Ishikawa (cell line): Measurements from ENCODE around the gene RPS21.

Experiments
- CEBPB ChIP-seq: IDR thresholded peaks from 2 replicates; pipeline ENCODE4 v1.6.1; 2012
- CREB1 ChIP-seq: IDR thresholded peaks from 2 replicates; pipeline ENCODE4 v1.6.1; 2012; ENCODE audit warnings: low read depth
- EGR1 ChIP-seq: IDR thresholded peaks from 2 replicates; pipeline ENCODE4 v1.6.1; 2012
- EP300 ChIP-seq: IDR thresholded peaks from 2 replicates; pipeline ENCODE4 v1.6.1; 2012; ENCODE audit warnings: borderline replicate concordance
- FOXM1 ChIP-seq: IDR thresholded peaks from 2 replicates; pipeline ENCODE4 v1.6.1; 2012; ENCODE audit warnings: low read depth, borderline replicate concordance
- MAX ChIP-seq: IDR thresholded peaks from 2 replicates; pipeline ENCODE4 v1.6.1; 2012
- NFIC ChIP-seq: IDR thresholded peaks from 2 replicates; pipeline ENCODE4 v1.6.1; 2012
- RAD21 ChIP-seq: IDR thresholded peaks from 2 replicates; pipeline ENCODE4 v1.6.1; 2012; ENCODE audit warnings: low read depth
- REST ChIP-seq: IDR thresholded peaks from 2 replicates; pipeline ENCODE4 v1.6.1; 2012; ENCODE audit warnings: low read depth, mild to moderate bottlenecking
- TAF1 ChIP-seq: IDR thresholded peaks from 2 replicates; pipeline ENCODE4 v1.6.1; 2012; ENCODE audit warnings: low read depth, mild to moderate bottlenecking
- TCF12 ChIP-seq: IDR thresholded peaks from 2 replicates; pipeline ENCODE4 v1.6.1; 2012; ENCODE audit warnings: low read depth
- TEAD4 ChIP-seq: IDR thresholded peaks from 2 replicates; pipeline ENCODE4 v1.6.1; 2012
- USF1 ChIP-seq: IDR thresholded peaks from 2 replicates; pipeline ENCODE4 v1.6.1; 2012
- YY1 ChIP-seq: IDR thresholded peaks from 2 replicates; pipeline ENCODE4 v1.6.1; 2012; ENCODE audit warnings: low read depth
- ZBTB7A ChIP-seq: IDR thresholded peaks from 2 replicates; pipeline ENCODE4 v1.6.1; 2012; ENCODE audit warnings: low read depth

RPS21 gene

GRCh38 chr20:62429455-62430310 lies 42.8 kb downstream of the RPS21 start:
- no peak for TF ChIP-seq EGR1
- no peak for TF ChIP-seq REST
- TF ChIP-seq TAF1 = no peak
- TF ChIP-seq NFIC = no peak
- no peak for TF ChIP-seq CREB1

GRCh38 chr20:62430311-62430853 lies 43.5 kb downstream of the RPS21 start:
- no peak for TF ChIP-seq YY1
- TF ChIP-seq FOXM1 = no peak
- no peak for TF ChIP-seq CREB1
- no peak for TF ChIP-seq REST
- TF ChIP-seq CEBPB = no peak
- TF ChIP-seq ZBTB7A = no peak

GRCh38 chr20:62430866-62431447 lies 44.1 kb downstream of the RPS21 start:
- TF ChIP-seq TAF1 = no peak
- TF ChIP-seq TEAD4 = no peak
- TF ChIP-seq EP300 = no peak
- no peak for TF ChIP-seq NFIC
- no peak for TF ChIP-seq EGR1
- TF ChIP-seq ZBTB7A = no peak
- no peak for TF ChIP-seq FOXM1

- TF ChIP-seq REST = no peak
- TF ChIP-seq YY1 = no peak
- no peak for TF ChIP-seq ZBTB7A
- no peak for TF ChIP-seq NFIC
- TF ChIP-seq TEAD4 = no peak
- no peak for TF ChIP-seq MAX
- no peak for TF ChIP-seq EP300
- no peak for TF ChIP-seq CREB1
- TF ChIP-seq TAF1 = no peak
- TF ChIP-seq FOXM1 = no peak
- no peak for TF ChIP-seq RAD21
- TF ChIP-seq EGR1 = no peak
- TF ChIP-seq TCF12 = no peak
- TF ChIP-seq USF1 = no peak
- no peak for TF ChIP-seq CEBPB
These were observed 47.0 kb downstream of the RPS21 start for GRCh38 chr20:62433658-62434497.

- TF ChIP-seq CREB1 (no peak), EP300 (no peak), ZBTB7A (no peak), YY1 (no peak), EGR1 (no peak), REST (no peak), MAX (no peak), FOXM1 (no peak), USF1 (no peak), TCF12 (no peak), TAF1 (no peak), TEAD4 (no peak), NFIC (no peak), CEBPB (no peak), RAD21 (no peak)
These were observed 49.8 kb downstream of the RPS21 start for GRCh38 chr20:62436692-62437091.
